Esophagus (tissue), 2 donors: ENCODE data around the gene POLR3E. TPM values are rescaled to one million over a fixed set of nuclear protein-coding genes. Genes with fewer than 3 reads are reported as not detected.
"Not testable (repeated sequence)": the region's sequence is repeated elsewhere in the genome, so short reads cannot be mapped to it uniquely, and the experiment has no call there.

Experiments used
- H3K27ac ChIP-seq, 2 donors: one replicate each; pipeline ENCODE4 v1.5.1; 2013; ENCODE audit warnings: low read depth in 2 of 2, mild to moderate bottlenecking in 2 of 2, inconsistent platforms in 1 of 2, low read length in 1 of 2, moderate library complexity in 1 of 2
- H3K27me3 ChIP-seq, 2 donors: one replicate each; pipeline ENCODE4 v1.6.1; 2013; ENCODE audit warnings: low read length in 2 of 2, control low read depth in 1 of 2, mild to moderate bottlenecking in 1 of 2; ENCODE audit not compliant: insufficient read depth in 2 of 2, control insufficient read depth in 1 of 2
- H3K36me3 ChIP-seq, 2 donors: one replicate each; pipeline ENCODE4 v1.6.1; 2013; ENCODE audit warnings: low read length in 1 of 2; ENCODE audit not compliant: control insufficient read depth in 2 of 2, insufficient read depth in 2 of 2
- H3K4me1 ChIP-seq, 2 donors: one replicate each; pipeline ENCODE4 v1.6.1; 2013; ENCODE audit warnings: low read length in 1 of 2; ENCODE audit not compliant: control insufficient read depth in 2 of 2, insufficient read depth in 2 of 2
- H3K4me3 ChIP-seq, 2 donors: one replicate each; pipeline ENCODE4 v1.5.1; 2013; ENCODE audit warnings: low read length in 2 of 2, mild to moderate bottlenecking in 2 of 2, low read depth in 1 of 2, moderate library complexity in 1 of 2
- H3K9me3 ChIP-seq, 2 donors: one replicate each; pipeline ENCODE4 v1.6.1; 2013; ENCODE audit warnings: mild to moderate bottlenecking in 2 of 2, low read depth in 1 of 2, low read length in 1 of 2, moderate library complexity in 1 of 2; ENCODE audit not compliant: control insufficient read depth in 2 of 2, insufficient read depth in 1 of 2
- WGBS, 2 donors: extraction: QIAGEN DNeasy Blood & Tissue Kit; methylation state at CpG; one replicate each; pipeline ENCODE4 v1.1.7; 2013; 5-methylcytosine and 5-hydroxymethylcytosine counted together
- polyA plus RNA-seq, 2 donors: library from polyadenylated mRNA; stranded (reverse); fragments of 200-250 nt; gene quantifications; one replicate each; pipeline ENCODE4 v1.2.3, GENCODE V29; 2013
- donor health status: healthy with polysubstance abuse.
- donor health status: Bipolar disorder and iron deficiency.

The POLR3E gene
- polyA plus RNA-seq, 2 donors = 20.2 to 20.3 TPM

DNA sequence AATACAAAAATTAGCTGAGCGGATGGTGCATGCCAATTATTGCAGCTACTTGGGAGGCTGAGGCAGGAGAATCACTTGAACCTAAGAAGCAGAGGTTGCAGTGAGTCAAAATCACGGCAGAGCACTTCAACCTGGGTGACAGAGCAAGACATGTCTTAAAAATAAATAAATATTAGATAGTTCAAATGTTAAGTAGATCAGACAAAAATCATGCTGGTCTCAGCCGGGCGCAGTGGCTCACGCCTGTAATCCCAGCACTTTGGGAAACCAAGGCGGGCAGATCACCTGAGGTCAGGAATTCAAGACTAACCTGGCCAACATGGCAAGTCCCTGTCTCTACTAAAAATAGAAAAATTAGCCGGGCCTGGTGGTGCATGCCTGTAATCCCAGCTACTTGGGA, 4.2 kb downstream of the POLR3E start:
- 89% methylated on average over 7 of the region's 7 CpGs for WGBS, 2 donors
- peaks cover 0 to 26% of the 10 kb centered on the region in 2 donors for H3K36me3 ChIP-seq
- not testable (repeated sequence) for H3K4me1 ChIP-seq, H3K27ac ChIP-seq, H3K27me3 ChIP-seq, H3K9me3 ChIP-seq, H3K4me3 ChIP-seq

DNA sequence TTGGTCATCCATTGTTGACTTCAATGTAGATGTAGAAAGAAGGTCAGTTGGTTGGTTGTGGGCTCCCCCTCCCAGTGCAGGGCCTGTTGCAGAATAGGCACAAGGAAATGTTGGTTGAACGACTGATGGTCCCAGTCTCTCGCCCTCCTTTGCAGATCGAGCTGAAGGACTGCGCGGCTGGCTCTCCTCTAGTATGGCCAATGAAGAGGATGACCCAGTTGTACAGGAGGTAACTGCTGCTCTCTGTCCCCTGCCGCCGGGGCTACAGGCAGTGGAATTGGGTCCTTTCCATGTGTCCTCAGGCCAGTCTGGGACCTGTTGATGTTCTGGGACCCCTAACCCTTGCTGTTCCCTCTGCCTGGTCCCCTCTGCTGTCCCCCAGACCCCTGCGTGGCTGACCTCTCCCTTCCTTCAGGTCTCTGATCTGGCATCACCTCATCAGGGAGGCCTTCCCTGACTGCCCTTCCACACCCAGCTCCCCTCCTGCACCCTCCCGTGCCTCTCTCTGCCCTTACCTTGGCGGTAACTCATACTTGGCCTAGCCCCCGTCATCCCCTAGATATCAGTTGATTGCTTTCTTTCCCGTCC, 5.7 kb downstream of the POLR3E start:
- Histone ChIP-seq H3K4me1 (peaks cover 0 to 7% of the 10 kb centered on the region in 2 donors), H3K27me3 (no peaks in the 10 kb centered on the region), H3K36me3 (peaks cover 5 to 40% of the 10 kb centered on the region in 2 donors), H3K9me3 (peaks cover 0 to 1% of the 10 kb centered on the region in 2 donors), H3K27ac (no peak overlapping the region), H3K4me3 (no peak overlapping the region)
- WGBS, 2 donors = 95 to 97% methylated on average over 12 of the region's 12 CpGs

DNA sequence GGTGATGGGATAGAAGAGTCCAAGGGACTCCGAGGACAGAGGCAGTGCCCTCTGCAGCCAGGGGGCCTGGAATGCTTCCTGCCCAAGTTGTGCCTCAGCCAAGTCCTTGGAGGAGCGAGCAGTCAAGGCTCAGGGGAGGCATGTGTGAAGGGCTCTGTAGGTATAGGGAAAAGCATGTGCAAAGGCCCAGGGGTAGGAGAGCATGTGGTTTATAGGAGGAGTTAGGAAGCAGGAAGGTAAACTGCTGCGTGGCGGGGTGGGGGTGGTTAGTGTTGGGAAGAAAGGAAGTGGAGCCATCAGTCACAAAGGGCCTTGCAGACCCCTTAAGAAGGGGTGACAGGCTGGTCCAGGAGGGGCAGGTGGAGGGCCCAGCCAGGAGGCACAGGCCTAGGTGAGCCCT, 7.2 kb downstream of the POLR3E start:
- Histone ChIP-seq H3K9me3 (peaks cover 0 to 1% of the 10 kb centered on the region in 2 donors), H3K27ac (no peak overlapping the region), H3K27me3 (no peaks in the 10 kb centered on the region), H3K4me1 (peaks cover 0 to 7% of the 10 kb centered on the region in 2 donors), H3K4me3 (no peak overlapping the region), H3K36me3 (peaks cover 14 to 53% of the 10 kb centered on the region in 2 donors)
- WGBS, 2 donors = 95 to 96% methylated on average over 4 of the region's 4 CpGs

DNA sequence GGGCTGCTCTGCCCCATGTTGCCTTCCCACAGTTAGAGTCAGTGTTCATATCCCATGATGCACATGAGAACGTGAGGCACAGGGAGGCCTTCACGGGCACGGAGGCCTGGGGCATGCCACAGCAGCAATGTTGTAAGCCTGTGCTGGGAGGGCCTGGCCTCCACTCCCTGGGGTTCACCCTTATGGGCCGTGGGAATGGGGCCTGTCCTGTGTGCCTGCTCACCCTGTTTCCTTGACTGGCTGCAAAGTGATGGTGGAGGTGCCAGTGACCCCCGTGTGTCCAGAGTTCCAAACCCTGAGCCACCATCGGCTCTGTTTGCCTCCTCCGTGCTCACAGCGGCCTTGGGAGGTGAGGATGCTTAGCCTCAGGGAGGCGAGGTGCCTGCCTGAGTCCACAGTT, 9.6 kb downstream of the POLR3E start:
- Histone ChIP-seq H3K9me3 (peaks cover 0 to 1% of the 10 kb centered on the region in 2 donors), H3K4me3 (no peak overlapping the region), H3K36me3 (peaks cover 18 to 57% of the 10 kb centered on the region in 2 donors), H3K4me1 (peaks cover 0 to 3% of the 10 kb centered on the region in 2 donors), H3K27me3 (no peaks in the 10 kb centered on the region), H3K27ac (no peak overlapping the region)
- WGBS, 2 donors = 86 to 89% methylated on average over 9 of the region's 9 CpGs

DNA sequence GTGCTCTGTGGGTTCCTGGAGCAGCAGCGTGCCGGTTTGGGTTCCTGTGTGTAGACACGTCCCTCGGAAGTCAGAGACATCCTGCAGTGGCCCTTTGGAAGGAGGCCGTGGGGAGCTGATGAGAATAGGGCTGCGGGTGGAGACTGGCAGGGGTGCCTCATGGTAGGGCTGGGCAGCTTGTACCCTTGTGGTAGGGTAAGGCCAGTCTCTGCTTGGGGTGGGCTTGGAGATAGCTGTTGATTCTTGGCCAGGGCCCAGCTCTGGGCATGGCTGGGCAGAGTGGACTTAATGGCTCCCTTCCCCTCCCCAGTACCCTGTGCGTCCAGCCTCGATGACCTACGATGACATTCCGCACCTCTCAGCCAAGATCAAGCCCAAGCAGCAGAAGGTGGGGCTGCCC, 10.6 kb downstream of the POLR3E start:
- H3K36me3 ChIP-seq = peaks cover 18 to 53% of the 10 kb centered on the region in 2 donors
- peaks cover 0 to 1% of the 10 kb centered on the region in 2 donors for H3K9me3 ChIP-seq
- H3K27ac ChIP-seq = no peak overlapping the region
- H3K4me3 ChIP-seq = no peak overlapping the region
- 94 to 96% methylated on average over 10 of the region's 10 CpGs for WGBS, 2 donors
- no peaks in the 10 kb centered on the region for H3K27me3 ChIP-seq
- H3K4me1 ChIP-seq = no peaks in the 10 kb centered on the region

DNA sequence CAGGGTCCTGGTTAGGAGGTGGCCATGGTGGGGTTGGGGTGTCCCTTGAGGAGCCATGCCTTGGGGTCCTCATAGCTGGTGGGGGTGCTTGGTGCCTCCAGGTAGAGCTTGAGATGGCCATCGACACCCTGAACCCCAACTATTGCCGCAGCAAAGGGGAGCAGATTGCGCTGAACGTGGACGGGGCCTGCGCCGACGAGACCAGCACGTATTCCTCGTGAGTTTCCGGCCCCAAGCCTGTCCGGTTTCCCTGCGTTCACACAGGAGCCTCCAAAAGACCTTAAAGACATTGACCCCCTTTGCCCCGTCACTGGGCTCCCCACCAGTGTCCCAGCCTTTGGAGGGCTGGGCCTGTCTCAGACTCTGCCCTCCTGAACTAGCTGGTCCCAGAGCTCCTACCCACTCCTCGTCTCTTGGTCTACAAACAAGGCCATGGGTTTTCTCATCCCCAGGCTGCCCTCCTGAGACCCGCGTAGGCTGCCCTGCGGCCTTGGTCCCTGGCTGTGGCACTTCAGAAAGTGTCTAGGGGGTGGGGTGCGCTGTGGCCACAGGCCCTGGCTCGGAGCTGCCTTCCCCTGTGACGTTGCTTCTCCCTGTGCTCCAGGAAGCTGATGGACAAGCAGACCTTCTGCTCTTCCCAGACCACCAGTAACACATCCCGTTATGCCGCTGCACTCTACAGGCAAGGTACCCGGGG, 11.8 kb downstream of the POLR3E start:
- Histone ChIP-seq H3K36me3 (peaks cover 18 to 56% of the 10 kb centered on the region in 2 donors), H3K27ac (no peak overlapping the region), H3K4me1 (peaks cover 0 to 8% of the 10 kb centered on the region in 2 donors), H3K4me3 (no peak overlapping the region), H3K9me3 (no peaks in the 10 kb centered on the region), H3K27me3 (no peaks in the 10 kb centered on the region)
- 96% methylated on average over 24 of the region's 24 CpGs for WGBS, 2 donors

DNA sequence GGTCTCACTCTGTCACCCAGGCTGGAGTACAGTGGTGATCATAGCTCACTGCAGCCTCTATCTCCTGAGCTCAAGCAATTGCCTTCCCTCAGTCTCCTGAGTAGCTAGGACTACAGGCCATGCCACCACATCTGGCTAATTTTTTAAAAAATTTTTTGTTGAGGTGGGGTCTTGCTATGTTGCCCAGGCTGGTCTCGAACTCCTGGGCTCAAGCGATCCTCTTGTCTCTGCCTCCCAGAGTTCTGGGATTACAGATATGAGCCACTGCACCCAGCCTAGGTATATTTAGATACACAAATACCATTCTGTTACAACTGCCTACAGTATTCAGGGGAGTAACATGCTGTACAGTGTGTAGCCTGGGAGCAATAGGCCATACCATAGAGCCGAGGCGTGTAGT, 14.3 kb downstream of the POLR3E start:
- Histone ChIP-seq H3K36me3 (peaks cover 25 to 45% of the 10 kb centered on the region in 2 donors), H3K4me1 (peaks cover 0 to 13% of the 10 kb centered on the region in 2 donors), H3K27ac (no peak overlapping the region), H3K27me3 (no peaks in the 10 kb centered on the region), H3K9me3 (no peaks in the 10 kb centered on the region), H3K4me3 (no peak overlapping the region)
- WGBS, 2 donors = 90 to 93% methylated on average over 4 of the region's 4 CpGs

DNA sequence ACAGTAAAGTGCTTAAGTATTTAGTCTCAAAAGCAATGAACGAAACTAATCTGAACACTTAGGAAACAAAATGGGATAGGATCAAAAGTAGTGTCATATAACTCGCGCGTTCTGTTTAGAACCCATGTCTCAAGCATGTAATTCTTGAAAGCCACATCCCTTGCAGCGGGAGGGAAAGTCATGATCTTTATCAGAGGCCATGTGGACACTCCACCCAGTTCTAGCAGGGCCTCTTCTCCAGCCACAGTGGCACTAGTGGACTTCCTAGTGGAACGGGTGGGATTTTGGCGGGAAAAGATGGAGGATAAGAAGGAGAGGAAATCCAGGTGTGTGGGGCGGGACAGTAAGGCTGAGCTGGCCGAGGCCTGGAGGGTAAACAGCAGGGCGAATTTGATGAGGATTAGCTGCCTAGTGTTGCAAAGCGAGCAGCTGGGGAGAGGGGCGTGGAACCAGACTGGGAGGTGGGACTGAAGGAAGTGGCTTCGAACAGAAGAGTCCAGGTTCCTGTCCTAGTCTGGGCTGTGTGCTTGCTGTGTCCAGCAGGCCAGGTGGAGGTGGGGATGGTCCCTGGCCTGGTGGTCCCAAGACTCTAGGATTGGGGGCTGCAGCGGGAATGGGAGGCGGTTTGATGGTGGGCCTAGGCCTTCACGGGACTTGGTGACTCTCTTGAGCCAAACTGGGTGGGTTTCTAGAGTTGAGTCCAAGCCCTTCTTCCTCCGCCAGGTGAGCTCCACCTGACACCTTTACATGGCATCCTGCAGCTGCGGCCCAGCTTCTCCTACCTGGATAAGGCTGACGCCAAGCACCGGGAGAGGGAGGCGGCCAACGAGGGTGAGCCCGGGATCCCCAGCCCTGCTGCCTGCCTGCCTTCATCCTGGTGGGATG, 15.9 kb downstream of the POLR3E start:
- WGBS, 2 donors = 83 to 85% methylated on average over 23 of the region's 23 CpGs
- Histone ChIP-seq H3K27ac (peak overlapping the region in 1 of 2 donors; percentile 36), H3K36me3 (peaks cover 21 to 38% of the 10 kb centered on the region in 2 donors)

DNA sequence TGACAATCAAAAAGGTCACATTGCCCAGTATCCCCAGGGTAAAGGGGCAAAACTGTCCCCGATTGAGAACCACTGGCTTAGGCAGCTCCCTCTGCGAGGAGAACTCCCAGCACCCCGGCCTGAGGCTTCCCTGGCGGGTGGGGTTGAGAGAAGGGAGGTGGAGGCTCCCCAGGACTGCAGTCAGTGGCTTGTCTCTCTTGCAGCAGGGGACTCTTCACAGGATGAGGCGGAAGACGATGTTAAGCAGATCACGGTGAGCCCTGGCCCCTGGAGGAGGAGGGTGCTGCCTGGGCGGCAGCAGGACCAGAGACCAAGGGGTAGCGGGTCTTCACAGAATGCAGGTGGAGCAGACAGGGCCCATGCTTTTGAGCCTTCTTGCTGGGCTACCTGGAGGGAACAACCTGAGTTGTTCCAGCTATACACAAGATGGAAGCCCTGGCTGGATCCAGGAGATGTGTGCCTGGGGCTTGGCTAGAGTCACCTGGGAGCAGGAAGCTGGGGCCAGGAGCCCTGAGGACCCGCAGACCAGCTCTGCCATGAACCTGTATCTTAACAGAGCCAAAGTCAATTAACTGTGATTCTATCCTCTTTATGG, 16.8 kb downstream of the POLR3E start:
- Histone ChIP-seq H3K27ac (peak overlapping the region in 1 of 2 donors; percentile 32), H3K4me1 (peaks cover 0 to 13% of the 10 kb centered on the region in 2 donors), H3K36me3 (peaks cover 18 to 35% of the 10 kb centered on the region in 2 donors), H3K4me3 (no peak overlapping the region), H3K27me3 (no peaks in the 10 kb centered on the region), H3K9me3 (no peaks in the 10 kb centered on the region)
- 77 to 87% methylated on average over 10 of the region's 10 CpGs for WGBS, 2 donors

More for the DNA sequence above, 15.9 kb downstream of the POLR3E start:
- no peaks in the 10 kb centered on the region for H3K27me3 ChIP-seq
- no peaks in the 10 kb centered on the region for H3K9me3 ChIP-seq
- no peak overlapping the region for H3K4me3 ChIP-seq
- H3K4me1 ChIP-seq = peaks cover 0 to 13% of the 10 kb centered on the region in 2 donors
